Measurements from ENCODE around the gene ZBTB14. TPM values are rescaled to one million over a fixed set of nuclear protein-coding genes. Genes with fewer than 3 reads are reported as not detected.

The ZBTB14 gene
- polyA plus RNA-seq, 4 donors: 5.4 to 13.6 (median 7.0) TPM

- Histone ChIP-seq H3K4me3 (ENCODE audit: low read depth in 1 of 3, low read length in 3 of 3) (no peak overlapping the region), H3K27ac (ENCODE audit: low read depth in 1 of 3, low read length in 2 of 3) (peak overlapping the region in 1 of 3 donors; percentile 2), H3K4me1 (ENCODE audit: control insufficient read depth in 3 of 3, insufficient read depth in 2 of 3, low read depth in 1 of 3, low read length in 2 of 3) (no peaks in the 10 kb centered on the region), H3K36me3 (ENCODE audit: control insufficient read depth in 3 of 3, insufficient read depth in 2 of 3, low read depth in 1 of 3, low read length in 3 of 3) (no peaks in the 10 kb centered on the region), H3K9me3 (ENCODE audit: control insufficient read depth in 2 of 2, insufficient read depth in 1 of 2, low read depth in 1 of 2, low read length in 1 of 2) (no peaks in the 10 kb centered on the region), H3K27me3 (ENCODE audit: control insufficient read depth in 3 of 3, insufficient read depth in 3 of 3, low read length in 3 of 3) (no peaks in the 10 kb centered on the region)
- FAIRE-seq (no peak), DNase-seq (peak in 1 of 2 donors; percentile 57)
- WGBS, 3 donors: 33 to 44% (median 39%) methylated on average over 5 of the region's 5 CpGs
Measured at GRCh38 chr18:5309888-5310470, 14.5 kb upstream of the ZBTB14 start.

GRCh38 chr18:5305835-5306234 lies 10.3 kb upstream of the ZBTB14 start:
- Histone ChIP-seq H3K27me3 (ENCODE audit: control insufficient read depth in 3 of 3, insufficient read depth in 3 of 3, low read length in 3 of 3) (peaks cover 0 to under 1% (median 0%) of the 10 kb centered on the region in 3 donors), H3K36me3 (ENCODE audit: control insufficient read depth in 3 of 3, insufficient read depth in 2 of 3, low read depth in 1 of 3, low read length in 3 of 3) (no peaks in the 10 kb centered on the region), H3K9me3 (ENCODE audit: control insufficient read depth in 2 of 2, insufficient read depth in 1 of 2, low read depth in 1 of 2, low read length in 1 of 2) (no peaks in the 10 kb centered on the region), H3K4me1 (ENCODE audit: control insufficient read depth in 3 of 3, insufficient read depth in 2 of 3, low read depth in 1 of 3, low read length in 2 of 3) (no peaks in the 10 kb centered on the region), H3K4me3 (ENCODE audit: low read depth in 1 of 3, low read length in 3 of 3) (no peak overlapping the region), H3K27ac (ENCODE audit: low read depth in 1 of 3, low read length in 2 of 3) (no peak overlapping the region)
- DNase-seq: no peak
- FAIRE-seq: no peak
- WGBS, 3 donors: 64 to 93% (median 86%) methylated on average over 2 of the region's 2 CpGs

- no peak for FAIRE-seq
Measured at GRCh38 chr18:5304232-5304631, 8.7 kb upstream of the ZBTB14 start.

GRCh38 chr18:5303636-5304035 lies 8.1 kb upstream of the ZBTB14 start:
- Histone ChIP-seq H3K4me3 (ENCODE audit: low read depth in 1 of 3, low read length in 3 of 3) (no peak overlapping the region), H3K36me3 (ENCODE audit: control insufficient read depth in 3 of 3, insufficient read depth in 2 of 3, low read depth in 1 of 3, low read length in 3 of 3) (no peaks in the 10 kb centered on the region), H3K4me1 (ENCODE audit: control insufficient read depth in 3 of 3, insufficient read depth in 2 of 3, low read depth in 1 of 3, low read length in 2 of 3) (no peaks in the 10 kb centered on the region), H3K9me3 (ENCODE audit: control insufficient read depth in 2 of 2, insufficient read depth in 1 of 2, low read depth in 1 of 2, low read length in 1 of 2) (no peaks in the 10 kb centered on the region), H3K27me3 (ENCODE audit: control insufficient read depth in 3 of 3, insufficient read depth in 3 of 3, low read length in 3 of 3) (peaks cover 0 to 8% (median 0%) of the 10 kb centered on the region in 3 donors), H3K27ac (ENCODE audit: low read depth in 1 of 3, low read length in 2 of 3) (no peak overlapping the region)
- DNase-seq: no peak
- no peak for FAIRE-seq
- 48 to 71% (median 58%) methylated on average over 1 of the region's 1 CpG for WGBS, 3 donors

More at GRCh38 chr18:5304232-5304631, 8.7 kb upstream of the ZBTB14 start:
- Histone ChIP-seq H3K4me1 (ENCODE audit: control insufficient read depth in 3 of 3, insufficient read depth in 2 of 3, low read depth in 1 of 3, low read length in 2 of 3) (no peaks in the 10 kb centered on the region), H3K27ac (ENCODE audit: low read depth in 1 of 3, low read length in 2 of 3) (no peak overlapping the region), H3K4me3 (ENCODE audit: low read depth in 1 of 3, low read length in 3 of 3) (no peak overlapping the region), H3K27me3 (ENCODE audit: control insufficient read depth in 3 of 3, insufficient read depth in 3 of 3, low read length in 3 of 3) (peaks cover 0 to 7% (median 0%) of the 10 kb centered on the region in 3 donors), H3K36me3 (ENCODE audit: control insufficient read depth in 3 of 3, insufficient read depth in 2 of 3, low read depth in 1 of 3, low read length in 3 of 3) (no peaks in the 10 kb centered on the region), H3K9me3 (ENCODE audit: control insufficient read depth in 2 of 2, insufficient read depth in 1 of 2, low read depth in 1 of 2, low read length in 1 of 2) (no peaks in the 10 kb centered on the region)
- WGBS, 3 donors: 4 to 54% (median 24%) methylated on average over 1 of the region's 1 CpG
- no peak for DNase-seq

GRCh38 chr18:5302606-5303005 lies 7.1 kb upstream of the ZBTB14 start:
- Histone ChIP-seq H3K27ac (ENCODE audit: low read depth in 1 of 3, low read length in 2 of 3) (no peak overlapping the region), H3K27me3 (ENCODE audit: control insufficient read depth in 3 of 3, insufficient read depth in 3 of 3, low read length in 3 of 3) (peaks cover 0 to 8% (median 0%) of the 10 kb centered on the region in 3 donors), H3K4me3 (ENCODE audit: low read depth in 1 of 3, low read length in 3 of 3) (no peak overlapping the region), H3K9me3 (ENCODE audit: control insufficient read depth in 2 of 2, insufficient read depth in 1 of 2, low read depth in 1 of 2, low read length in 1 of 2) (no peaks in the 10 kb centered on the region), H3K36me3 (ENCODE audit: control insufficient read depth in 3 of 3, insufficient read depth in 2 of 3, low read depth in 1 of 3, low read length in 3 of 3) (no peaks in the 10 kb centered on the region), H3K4me1 (ENCODE audit: control insufficient read depth in 3 of 3, insufficient read depth in 2 of 3, low read depth in 1 of 3, low read length in 2 of 3) (no peaks in the 10 kb centered on the region)
- WGBS, 3 donors: 70 to 84% (median 80%) methylated on average over 4 of the region's 4 CpGs
- no peak for FAIRE-seq
- DNase-seq: no peak

- Histone ChIP-seq H3K36me3 (ENCODE audit: control insufficient read depth in 3 of 3, insufficient read depth in 2 of 3, low read depth in 1 of 3, low read length in 3 of 3) (no peaks in the 10 kb centered on the region), H3K4me3 (ENCODE audit: low read depth in 1 of 3, low read length in 3 of 3) (no peak overlapping the region), H3K9me3 (ENCODE audit: control insufficient read depth in 2 of 2, insufficient read depth in 1 of 2, low read depth in 1 of 2, low read length in 1 of 2) (no peaks in the 10 kb centered on the region), H3K27me3 (ENCODE audit: control insufficient read depth in 3 of 3, insufficient read depth in 3 of 3, low read length in 3 of 3) (peaks cover 0 to 8% (median 0%) of the 10 kb centered on the region in 3 donors), H3K4me1 (ENCODE audit: control insufficient read depth in 3 of 3, insufficient read depth in 2 of 3, low read depth in 1 of 3, low read length in 2 of 3) (peaks cover 0 to 7% (median 0%) of the 10 kb centered on the region in 3 donors), H3K27ac (ENCODE audit: low read depth in 1 of 3, low read length in 2 of 3) (no peak overlapping the region)
- DNase-seq (no peak), FAIRE-seq (no peak)
- WGBS, 3 donors: 76 to 81% (median 78%) methylated on average over 4 of the region's 4 CpGs
Measured at GRCh38 chr18:5300476-5301010, 5.0 kb upstream of the ZBTB14 start.

- Histone ChIP-seq H3K4me3 (ENCODE audit: low read depth in 1 of 3, low read length in 3 of 3) (no peak overlapping the region), H3K9me3 (ENCODE audit: control insufficient read depth in 2 of 2, insufficient read depth in 1 of 2, low read depth in 1 of 2, low read length in 1 of 2) (no peaks in the 10 kb centered on the region), H3K36me3 (ENCODE audit: control insufficient read depth in 3 of 3, insufficient read depth in 2 of 3, low read depth in 1 of 3, low read length in 3 of 3) (no peaks in the 10 kb centered on the region), H3K27me3 (ENCODE audit: control insufficient read depth in 3 of 3, insufficient read depth in 3 of 3, low read length in 3 of 3) (peaks cover 0 to 8% (median 0%) of the 10 kb centered on the region in 3 donors), H3K27ac (ENCODE audit: low read depth in 1 of 3, low read length in 2 of 3) (no peak overlapping the region), H3K4me1 (ENCODE audit: control insufficient read depth in 3 of 3, insufficient read depth in 2 of 3, low read depth in 1 of 3, low read length in 2 of 3) (peaks cover 0 to 12% (median 0%) of the 10 kb centered on the region in 3 donors)
- whole genome bisulfite sequencing, 3 donors: 89 to 92% (median 89%) methylated on average over 16 of the region's 16 CpGs
- no peak for FAIRE-seq
- DNase-seq: no peak
Measured at GRCh38 chr18:5298156-5298852, 2.8 kb upstream of the ZBTB14 start.

- Histone ChIP-seq H3K4me1 (ENCODE audit: control insufficient read depth in 3 of 3, insufficient read depth in 2 of 3, low read depth in 1 of 3, low read length in 2 of 3) (peaks cover 0 to 12% (median 0%) of the 10 kb centered on the region in 3 donors), H3K36me3 (ENCODE audit: control insufficient read depth in 3 of 3, insufficient read depth in 2 of 3, low read depth in 1 of 3, low read length in 3 of 3) (no peaks in the 10 kb centered on the region), H3K9me3 (ENCODE audit: control insufficient read depth in 2 of 2, insufficient read depth in 1 of 2, low read depth in 1 of 2, low read length in 1 of 2) (no peaks in the 10 kb centered on the region), H3K27ac (ENCODE audit: low read depth in 1 of 3, low read length in 2 of 3) (no peak overlapping the region), H3K4me3 (ENCODE audit: low read depth in 1 of 3, low read length in 3 of 3) (no peak overlapping the region), H3K27me3 (ENCODE audit: control insufficient read depth in 3 of 3, insufficient read depth in 3 of 3, low read length in 3 of 3) (peaks cover 0 to 8% (median 0%) of the 10 kb centered on the region in 3 donors)
- 95 to 96% (median 96%) methylated on average over 12 of the region's 12 CpGs for whole genome bisulfite sequencing, 3 donors
- FAIRE-seq: no peak
- no peak for DNase-seq
Measured at GRCh38 chr18:5297597-5297996, 2.1 kb upstream of the ZBTB14 start.
